Vagina (tissue), 2 donors: ENCODE measurements around the gene ACE2.

Experiments
- CTCF ChIP-seq, 3 experiments: fragments of 450-650 bp in 2 of 3; fragments of 200-600 bp in 1 of 3; sonication (generic) in 1 of 3; IDR thresholded peaks; one replicate each; pipeline ENCODE4 v1.5.1; 2017 to 2019; ENCODE audit warnings: antibody characterized with exemption in 3 of 3, mild to moderate bottlenecking in 2 of 3, moderate library complexity in 2 of 3
- POLR2A ChIP-seq, 2 donors: fragments of 450-650 bp; IDR thresholded peaks; one replicate each; pipeline ENCODE4 v1.6.1; 2017; ENCODE audit warnings: antibody characterized with exemption in 2 of 2, mild to moderate bottlenecking in 2 of 2, moderate library complexity in 2 of 2

GRCh38 chrX:15598026-15598425 lies 2.7 kb downstream of the ACE2 start:
- TF ChIP-seq CTCF (IDR thresholded peaks at IDR 0.05) (no peak), POLR2A (IDR thresholded peaks at IDR 0.05) (no peak)
